Adrenal gland (tissue), 5 donors: ENCODE results near the gene MED26.

Experiments used
- POLR2A ChIP-seq, 2 donors: fragments of 450-650 bp; IDR thresholded peaks; one replicate each; pipeline ENCODE4 v1.6.1; 2017; ENCODE audit warnings: antibody characterized with exemption in 2 of 2, mild to moderate bottlenecking in 2 of 2, moderate library complexity in 1 of 2
- TF ChIP-seq, protein P1 (sequence below), 6 experiments: fragments of 450-650 bp in 4 of 6; fragments of 200-600 bp in 2 of 6; sonication (generic) in 1 of 6; IDR thresholded peaks; 1 replicate in 5 of 6; 2 replicates in 1 of 6; pipeline versions ENCODE4 v1.5.1 to v1.8.0; 2016 to 2021; ENCODE audit warnings: antibody characterized with exemption in 6 of 6, mild to moderate bottlenecking in 2 of 6, moderate library complexity in 1 of 6
- donor health status: DM: no; HTN: no; CAD: no.

DNA sequence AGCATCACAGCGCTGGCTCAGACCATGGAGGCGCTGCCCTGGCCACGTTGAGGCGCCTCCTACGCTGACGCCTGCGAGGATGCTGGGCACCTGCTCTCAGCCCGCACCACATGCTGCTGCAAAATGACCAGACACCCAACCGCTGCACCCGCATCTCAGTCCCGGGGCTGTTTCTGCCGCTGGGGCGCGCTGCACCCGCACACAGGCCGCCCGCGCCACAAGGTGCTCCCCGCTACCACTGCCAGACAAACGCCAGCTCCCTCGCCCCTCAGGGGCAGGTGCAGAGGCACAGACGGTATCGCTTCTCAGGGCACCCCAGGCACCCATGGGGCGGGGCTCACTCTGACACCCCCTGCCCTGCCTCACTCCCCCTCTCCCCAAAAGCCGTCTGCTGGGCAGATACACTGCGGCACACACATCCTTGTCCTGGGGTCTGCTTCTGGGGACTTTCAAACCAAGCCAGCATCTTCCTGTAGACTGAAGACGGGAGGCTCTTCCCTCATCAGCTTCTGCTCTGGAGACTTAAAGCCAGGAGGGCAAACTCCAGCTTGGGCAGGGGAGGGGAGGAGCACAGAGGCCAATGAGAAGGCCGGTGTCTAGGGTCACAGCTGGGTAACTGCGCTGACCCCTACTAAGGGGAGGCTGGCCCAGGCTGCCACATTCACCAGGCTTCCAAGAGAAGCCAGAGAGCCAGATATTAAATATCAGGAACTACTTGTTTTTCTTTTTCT lies 102.1 kb downstream of the MED26 start:
- TF ChIP-seq, protein P1, sequence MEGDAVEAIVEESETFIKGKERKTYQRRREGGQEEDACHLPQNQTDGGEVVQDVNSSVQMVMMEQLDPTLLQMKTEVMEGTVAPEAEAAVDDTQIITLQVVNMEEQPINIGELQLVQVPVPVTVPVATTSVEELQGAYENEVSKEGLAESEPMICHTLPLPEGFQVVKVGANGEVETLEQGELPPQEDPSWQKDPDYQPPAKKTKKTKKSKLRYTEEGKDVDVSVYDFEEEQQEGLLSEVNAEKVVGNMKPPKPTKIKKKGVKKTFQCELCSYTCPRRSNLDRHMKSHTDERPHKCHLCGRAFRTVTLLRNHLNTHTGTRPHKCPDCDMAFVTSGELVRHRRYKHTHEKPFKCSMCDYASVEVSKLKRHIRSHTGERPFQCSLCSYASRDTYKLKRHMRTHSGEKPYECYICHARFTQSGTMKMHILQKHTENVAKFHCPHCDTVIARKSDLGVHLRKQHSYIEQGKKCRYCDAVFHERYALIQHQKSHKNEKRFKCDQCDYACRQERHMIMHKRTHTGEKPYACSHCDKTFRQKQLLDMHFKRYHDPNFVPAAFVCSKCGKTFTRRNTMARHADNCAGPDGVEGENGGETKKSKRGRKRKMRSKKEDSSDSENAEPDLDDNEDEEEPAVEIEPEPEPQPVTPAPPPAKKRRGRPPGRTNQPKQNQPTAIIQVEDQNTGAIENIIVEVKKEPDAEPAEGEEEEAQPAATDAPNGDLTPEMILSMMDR (IDR thresholded peaks at IDR 0.05) = no peak
- no peak for TF ChIP-seq POLR2A (IDR thresholded peaks at IDR 0.05)
